K562 (cell line): ENCODE measurements around the gene MTG1. TPM values are rescaled to one million over a fixed set of nuclear protein-coding genes. Genes with fewer than 3 reads are reported as not detected.

Experiments
- ATAC-seq: fragments of 200-7000 bp; cut with Tn5 transposase; 3 replicates; pipeline ENCODE4 v1.9.1; 2020; ENCODE audit warnings: moderate library complexity
- BruUV-seq: library from RNA; stranded (reverse); fragments of 400-500 nt; replicated peaks from 2 replicates; lab custom pipeline; 2021; lab: Mats Ljungman, UMichigan
- CTCF ChIA-PET: fragments of 300-600 bp; formaldehyde crosslinking; extraction: SDS; loops from one replicate; lab custom pipeline; 2021; ENCODE audit warnings: low intra/inter-chr PET ratio; lab: Yijun Ruan, JAX
- POLR2A ChIA-PET: fragments of 300-600, 350-650 bp; sonication (Branson Sonifier 250); formaldehyde crosslinking; extraction: SDS; loops from one replicate; lab custom pipeline; 2021; ENCODE audit warnings: antibody characterized with exemption, inconsistent platforms; lab: Yijun Ruan, JAX
- DNase-seq, 4 experiments: peaks; one replicate each; pipeline versions ENCODE4 v3.0.0 to v3.0.0-alpha.2; 2011 to 2018; ENCODE audit warnings: low spot score in 3 of 4, mixed read lengths in 3 of 4; ENCODE audit errors: extremely low read depth in 1 of 4
- FAIRE-seq: peaks from 2 replicates; lab custom pipeline; 2011; peaks lifted over from hg19 to GRCh38; lab: Jason Lieb, UNC
- H2AFZ ChIP-seq: 2 replicates; pipeline ENCODE4 v1.6.0; 2011; ENCODE audit warnings: low read depth, low read length, control low read depth, inconsistent platforms
- H3K27ac ChIP-seq: fragments of 200-600 bp; 3 replicates; pipeline ENCODE4 v1.8.0; 2011; ENCODE audit warnings: low read depth, mild to moderate bottlenecking, control low read depth, inconsistent platforms, low read length, moderate library complexity, mixed read lengths; ENCODE audit errors: extremely low read depth
- H3K27me3 ChIP-seq, 2 experiments: fragments of 300-600 bp in 1 of 2; 2 replicates in 1 of 2; 3 replicates in 1 of 2; pipeline versions ENCODE4 v1.6.0 to v1.8.0; 2011; ENCODE audit warnings: inconsistent platforms in 2 of 2, low read length in 2 of 2, mild to moderate bottlenecking in 1 of 2, mixed read lengths in 1 of 2, moderate library complexity in 1 of 2; ENCODE audit not compliant: control insufficient read depth in 2 of 2, insufficient read depth in 2 of 2
- H3K36me3 ChIP-seq: fragments of 300-600 bp; 3 replicates; pipeline ENCODE4 v1.8.0; 2011; ENCODE audit warnings: mild to moderate bottlenecking, low read length, inconsistent platforms; ENCODE audit not compliant: control insufficient read depth, insufficient read depth
- H3K4me1 ChIP-seq, 2 experiments: fragments of 200-600 bp in 1 of 2; replicated peaks in 1 of 2; 2 replicates in 1 of 2; 3 replicates in 1 of 2; pipeline versions ENCODE4 v1.5.1 to v1.8.0; 2011; ENCODE audit warnings: inconsistent platforms in 2 of 2, low read length in 2 of 2, mild to moderate bottlenecking in 1 of 2, mixed read lengths in 1 of 2, moderate library complexity in 1 of 2; ENCODE audit not compliant: control insufficient read depth in 2 of 2, insufficient read depth in 2 of 2
- H3K4me2 ChIP-seq: 2 replicates; pipeline ENCODE4 v1.6.1; 2011; ENCODE audit warnings: low read length, control low read depth, inconsistent platforms, mixed read lengths; ENCODE audit not compliant: insufficient read depth
- H3K4me3 ChIP-seq: fragments of 200-600 bp; sonication (generic), shearing (Covaris generic); 2 replicates; pipeline ENCODE4 v1.5.1; 2016; ENCODE audit warnings: control low read depth, inconsistent platforms
- H3K79me2 ChIP-seq: fragments of 200-600 bp; 3 replicates; pipeline ENCODE4 v1.8.0; 2011; ENCODE audit warnings: low read length, inconsistent platforms; ENCODE audit not compliant: control insufficient read depth, insufficient read depth
- H3K9ac ChIP-seq, 2 experiments: 2 replicates each; pipeline versions ENCODE4 v1.6.0 to v1.6.1; 2011; ENCODE audit warnings: low read depth in 2 of 2, low read length in 2 of 2, control low read depth in 1 of 2, inconsistent platforms in 1 of 2, mild to moderate bottlenecking in 1 of 2, mixed read lengths in 1 of 2; ENCODE audit not compliant: insufficient read depth in 1 of 2
- H3K9me1 ChIP-seq: one replicate; pipeline ENCODE4 v1.6.0; 2011; ENCODE audit warnings: inconsistent platforms, mild to moderate bottlenecking, low read length, moderate library complexity; ENCODE audit not compliant: control insufficient read depth, insufficient read depth
- H3K9me3 ChIP-seq: replicated peaks from 2 replicates; pipeline ENCODE4 v1.5.1; 2011; ENCODE audit warnings: low read depth, low read length, inconsistent platforms; ENCODE audit not compliant: control insufficient read depth, insufficient read depth
- H4K20me1 ChIP-seq: replicated peaks from 2 replicates; pipeline ENCODE4 v1.6.1; 2011; ENCODE audit warnings: low read length, inconsistent platforms, mixed read lengths; ENCODE audit not compliant: control insufficient read depth, insufficient read depth
- ARID1B ChIP-seq: fragments of 450-650 bp; IDR thresholded peaks from 2 replicates; pipeline ENCODE4 v1.6.1; 2016; ENCODE audit warnings: antibody characterized with exemption, mild to moderate bottlenecking, inconsistent platforms
- DEAF1 ChIP-seq: fragments of 450-650 bp; formaldehyde crosslinking; IDR thresholded peaks from 2 replicates; pipeline ENCODE4 v1.4.0; 2020; ENCODE audit warnings: mild to moderate bottlenecking, moderate library complexity
- ESRRA ChIP-seq: fragments of 450-650 bp; IDR thresholded peaks from 2 replicates; pipeline ENCODE4 v1.6.1; 2014; ENCODE audit warnings: low read depth, mild to moderate bottlenecking, moderate library complexity, borderline replicate concordance
- MYBL2 ChIP-seq, 2 experiments: fragments of 450-650 bp in 1 of 2; sonication (generic) in 1 of 2; formaldehyde crosslinking in 1 of 2; IDR thresholded peaks; 2 replicates each; pipeline versions ENCODE4 v1.6.1 to v1.8.1; 2017 to 2022; ENCODE audit warnings: borderline replicate concordance in 1 of 2, inconsistent platforms in 1 of 2, low read depth in 1 of 2, mild to moderate bottlenecking in 1 of 2, missing genetic modification reagents in 1 of 2, moderate library complexity in 1 of 2
- NFIX ChIP-seq: fragments of 250-450 bp; sonication (Bioruptor Pico); IDR thresholded peaks from 2 replicates; pipeline ENCODE4 v1.4.0; 2020; ENCODE audit warnings: low read depth, mild to moderate bottlenecking, moderate library complexity
- SMARCC2 ChIP-seq: fragments of 450-650 bp; IDR thresholded peaks from 2 replicates; pipeline ENCODE4 v1.6.1; 2017; ENCODE audit warnings: antibody characterized with exemption, moderate library complexity, mild to moderate bottlenecking, low read depth
- SP2 ChIP-seq: IDR thresholded peaks from 2 replicates; pipeline ENCODE4 v1.6.1; 2011; ENCODE audit warnings: mild to moderate bottlenecking, low read depth, low read length, moderate library complexity; ENCODE audit not compliant: poor library complexity, severe bottlenecking; ENCODE audit errors: extremely low read depth
- TEAD2 ChIP-seq: fragments of 450-650 bp; IDR thresholded peaks from 2 replicates; pipeline ENCODE4 v1.6.1; 2016; ENCODE audit warnings: missing genetic modification characterization, control low read depth, missing compliant biosample characterization
- ZNF12 ChIP-seq: sonication (generic); formaldehyde crosslinking; IDR thresholded peaks from 2 replicates; pipeline ENCODE4 v1.4.0; 2020; ENCODE audit warnings: mild to moderate bottlenecking, missing genetic modification reagents
- ZNF165 ChIP-seq: fragments of 250-450 bp; sonication (Bioruptor Pico); IDR thresholded peaks from 2 replicates; pipeline ENCODE4 v1.4.0; 2020; ENCODE audit warnings: borderline replicate concordance
- ZNF217 ChIP-seq: sonication (generic); formaldehyde crosslinking; IDR thresholded peaks from 2 replicates; pipeline ENCODE4 v1.8.0; 2022; ENCODE audit warnings: mild to moderate bottlenecking, missing genetic modification reagents
- ZNF76 ChIP-seq: fragments of 250-450 bp; sonication (Bioruptor Pico); IDR thresholded peaks from 2 replicates; pipeline ENCODE4 v1.4.0; 2020; ENCODE audit warnings: mild to moderate bottlenecking, moderate library complexity, borderline replicate concordance
- WGBS: fragments of 100-300 bp; shearing (Covaris generic); methylation state at CpG from one replicate; pipeline ENCODE4 v1.1.6; 2016; ENCODE audit warnings: low coverage, mixed read lengths; ENCODE audit not compliant: insufficient coverage; ENCODE audit errors: missing lambda C conversion rate; 5-methylcytosine and 5-hydroxymethylcytosine counted together
- in situ Hi-C: fragments of 300-500 bp; cut with MboI; formaldehyde crosslinking; loops from 4 replicates; pipeline ENCODE4 v1.15.0; 2018; ENCODE audit warnings: inconsistent platforms, mixed read lengths
- intact Hi-C: fragments of 100-400 bp; cut with micrococcal nuclease; formaldehyde crosslinking; loops from 2 replicates; pipeline ENCODE4 v1.14.2; 2022
- polyA plus RNA-seq, 8 experiments: library from polyadenylated mRNA; depleted of rRNA in 4 of 8; stranded (reverse) in 5 of 8; unstranded in 3 of 8; fragments of >200 nt; fragmentation: Nextera tagmentation in 2 of 8; fragmentation: Illumina TruSeq in 1 of 8; extraction: Ambion mirVana in 2 of 8; extraction: Trizol in 1 of 8; gene quantifications; 2 replicates each; pipeline versions ENCODE4 v1.2.1 to v1.2.3, GENCODE V29; 2011 to 2014; ENCODE audit warnings: inconsistent platforms in 1 of 8, missing spikeins in 1 of 8
- total RNA-seq, 7 experiments: library from RNA; depleted of rRNA in 6 of 7; stranded (reverse); fragments of >200 nt in 6 of 7; fragmentation: Illumina TruSeq in 2 of 7; extraction: Trizol in 2 of 7; gene quantifications; 2 replicates each; pipeline versions ENCODE4 v1.2.1 to v1.2.3, GENCODE V29; 2011 to 2021; ENCODE audit warnings: low replicate concordance in 1 of 7
- TF ChIP-seq, protein P1 (sequence below): sonication (generic); formaldehyde crosslinking; IDR thresholded peaks from 2 replicates; pipeline ENCODE4 v1.8.0; 2023; ENCODE audit warnings: mild to moderate bottlenecking, missing genetic modification reagents
- TF ChIP-seq, protein P2 (sequence below): fragments of 250-450 bp; sonication (Bioruptor Pico); IDR thresholded peaks from 2 replicates; pipeline ENCODE4 v1.5.0; 2020; ENCODE audit warnings: mild to moderate bottlenecking

Gene MTG1
- total and polyA plus RNA-seq, 9 of the 15 experiments (the other 6 are each of a cell fraction or from before 2014, with no cell fraction given): 2.8 to 28.2 (median 15.4) TPM

- H3K4me1 ChIP-seq: peaks cover 0 to 10% of the 10 kb centered on the region in 2 experiments; a peak in 1 of 5 replicates
- intact Hi-C loops: no loop called here
- H3K27ac ChIP-seq: no peak overlapping the region
- no peak for FAIRE-seq
- H3K9ac ChIP-seq: no peak overlapping the region; a peak in 1 of 4 replicates
- no peak overlapping the region for H2AFZ ChIP-seq
- no peak for TF ChIP-seq ZNF217 (CRISPR knock-in tag)
- TF ChIP-seq DEAF1: no peak
- no peak for TF ChIP-seq ZNF165 (CRISPR knock-in tag)
- TF ChIP-seq, protein P1, sequence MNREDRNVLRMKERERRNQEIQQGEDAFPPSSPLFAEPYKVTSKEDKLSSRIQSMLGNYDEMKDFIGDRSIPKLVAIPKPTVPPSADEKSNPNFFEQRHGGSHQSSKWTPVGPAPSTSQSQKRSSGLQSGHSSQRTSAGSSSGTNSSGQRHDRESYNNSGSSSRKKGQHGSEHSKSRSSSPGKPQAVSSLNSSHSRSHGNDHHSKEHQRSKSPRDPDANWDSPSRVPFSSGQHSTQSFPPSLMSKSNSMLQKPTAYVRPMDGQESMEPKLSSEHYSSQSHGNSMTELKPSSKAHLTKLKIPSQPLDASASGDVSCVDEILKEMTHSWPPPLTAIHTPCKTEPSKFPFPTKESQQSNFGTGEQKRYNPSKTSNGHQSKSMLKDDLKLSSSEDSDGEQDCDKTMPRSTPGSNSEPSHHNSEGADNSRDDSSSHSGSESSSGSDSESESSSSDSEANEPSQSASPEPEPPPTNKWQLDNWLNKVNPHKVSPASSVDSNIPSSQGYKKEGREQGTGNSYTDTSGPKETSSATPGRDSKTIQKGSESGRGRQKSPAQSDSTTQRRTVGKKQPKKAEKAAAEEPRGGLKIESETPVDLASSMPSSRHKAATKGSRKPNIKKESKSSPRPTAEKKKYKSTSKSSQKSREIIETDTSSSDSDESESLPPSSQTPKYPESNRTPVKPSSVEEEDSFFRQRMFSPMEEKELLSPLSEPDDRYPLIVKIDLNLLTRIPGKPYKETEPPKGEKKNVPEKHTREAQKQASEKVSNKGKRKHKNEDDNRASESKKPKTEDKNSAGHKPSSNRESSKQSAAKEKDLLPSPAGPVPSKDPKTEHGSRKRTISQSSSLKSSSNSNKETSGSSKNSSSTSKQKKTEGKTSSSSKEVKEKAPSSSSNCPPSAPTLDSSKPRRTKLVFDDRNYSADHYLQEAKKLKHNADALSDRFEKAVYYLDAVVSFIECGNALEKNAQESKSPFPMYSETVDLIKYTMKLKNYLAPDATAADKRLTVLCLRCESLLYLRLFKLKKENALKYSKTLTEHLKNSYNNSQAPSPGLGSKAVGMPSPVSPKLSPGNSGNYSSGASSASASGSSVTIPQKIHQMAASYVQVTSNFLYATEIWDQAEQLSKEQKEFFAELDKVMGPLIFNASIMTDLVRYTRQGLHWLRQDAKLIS (CRISPR knock-in tag): no peak
- TF ChIP-seq TEAD2 (tag): no peak
- no peak for TF ChIP-seq ZNF76 (CRISPR knock-in tag)
- no peak for TF ChIP-seq MYBL2 (IDR thresholded peaks at IDR 0.05; ENCODE audit: low read depth)
- TF ChIP-seq MYBL2 (CRISPR knock-in tag; IDR thresholded peaks at IDR 0.05; ENCODE audit: borderline replicate concordance): no peak
- no peak for TF ChIP-seq ESRRA
- no peak for TF ChIP-seq NFIX
- TF ChIP-seq, protein P2, sequence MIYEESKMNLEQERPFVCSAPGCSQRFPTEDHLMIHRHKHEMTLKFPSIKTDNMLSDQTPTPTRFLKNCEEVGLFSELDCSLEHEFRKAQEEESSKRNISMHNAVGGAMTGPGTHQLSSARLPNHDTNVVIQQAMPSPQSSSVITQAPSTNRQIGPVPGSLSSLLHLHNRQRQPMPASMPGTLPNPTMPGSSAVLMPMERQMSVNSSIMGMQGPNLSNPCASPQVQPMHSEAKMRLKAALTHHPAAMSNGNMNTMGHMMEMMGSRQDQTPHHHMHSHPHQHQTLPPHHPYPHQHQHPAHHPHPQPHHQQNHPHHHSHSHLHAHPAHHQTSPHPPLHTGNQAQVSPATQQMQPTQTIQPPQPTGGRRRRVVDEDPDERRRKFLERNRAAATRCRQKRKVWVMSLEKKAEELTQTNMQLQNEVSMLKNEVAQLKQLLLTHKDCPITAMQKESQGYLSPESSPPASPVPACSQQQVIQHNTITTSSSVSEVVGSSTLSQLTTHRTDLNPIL: no peak
- TF ChIP-seq SP2: no peak
- TF ChIP-seq ARID1B: no peak
- no peak for TF ChIP-seq ZNF12
- no peak for TF ChIP-seq SMARCC2
- no peak for DNase-seq
- H3K27me3 ChIP-seq: peaks cover 0 to 9% of the 10 kb centered on the region in 2 experiments; a peak in 1 of 5 replicates
- H3K36me3 ChIP-seq: no peaks in the 10 kb centered on the region
- H3K79me2 ChIP-seq: no peaks in the 10 kb centered on the region
- whole genome bisulfite sequencing: 10% methylated on average over 7 of the region's 7 CpGs
- POLR2A ChIA-PET: interaction anchor here (0.8 to 1.8 kb wide), 2 partner anchors 8 to 10 kb away, joined by 4 to 6 read pairs; no protein-coding TSS in a partner anchor
- BruUV-seq: no TSS peak
- H3K4me2 ChIP-seq: no peak overlapping the region
- H3K4me3 ChIP-seq: no peak overlapping the region
- no peaks in the 10 kb centered on the region for H3K9me3 ChIP-seq
- CTCF ChIA-PET: no interaction called here
- in situ Hi-C loops: no loop called here
- no peak for ATAC-seq
- no peaks in the 10 kb centered on the region for H3K9me1 ChIP-seq
- H4K20me1 ChIP-seq: no peaks in the 10 kb centered on the region
Observed at GRCh38 chr10:133465950-133466474, 72.1 kb downstream of the MTG1 start.
